ENCODE measurements around the gene GLUL.
A peak's percentile ranks its signal among the peaks of the same experiment; 100 is the strongest.

GLUL gene

DNA sequence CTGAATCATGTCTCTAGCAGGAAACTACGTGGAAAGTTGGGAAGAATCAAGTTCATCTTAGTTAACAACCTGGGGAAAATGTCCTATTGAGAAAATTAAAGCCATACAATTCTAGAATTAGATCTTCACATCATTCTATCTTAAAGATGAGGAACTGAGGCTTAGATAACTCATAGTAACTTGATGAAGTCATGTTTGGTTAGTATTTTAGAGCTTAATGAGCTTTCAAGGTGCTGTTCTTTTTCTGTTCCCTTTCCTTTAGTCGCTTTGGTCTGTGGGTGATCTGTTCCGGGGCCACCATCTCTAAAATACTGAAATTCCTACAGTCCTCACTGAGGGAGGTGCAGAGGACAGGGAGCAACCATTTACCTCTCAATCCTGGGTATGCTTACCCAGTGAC lies 4.3 kb upstream of the GLUL start:
- DNase-seq (ENCODE audit: low read depth) = no peak
- H3K4me3 ChIP-seq (ENCODE audit: low read length) = no peak overlapping the region
- TF ChIP-seq, protein P1, sequence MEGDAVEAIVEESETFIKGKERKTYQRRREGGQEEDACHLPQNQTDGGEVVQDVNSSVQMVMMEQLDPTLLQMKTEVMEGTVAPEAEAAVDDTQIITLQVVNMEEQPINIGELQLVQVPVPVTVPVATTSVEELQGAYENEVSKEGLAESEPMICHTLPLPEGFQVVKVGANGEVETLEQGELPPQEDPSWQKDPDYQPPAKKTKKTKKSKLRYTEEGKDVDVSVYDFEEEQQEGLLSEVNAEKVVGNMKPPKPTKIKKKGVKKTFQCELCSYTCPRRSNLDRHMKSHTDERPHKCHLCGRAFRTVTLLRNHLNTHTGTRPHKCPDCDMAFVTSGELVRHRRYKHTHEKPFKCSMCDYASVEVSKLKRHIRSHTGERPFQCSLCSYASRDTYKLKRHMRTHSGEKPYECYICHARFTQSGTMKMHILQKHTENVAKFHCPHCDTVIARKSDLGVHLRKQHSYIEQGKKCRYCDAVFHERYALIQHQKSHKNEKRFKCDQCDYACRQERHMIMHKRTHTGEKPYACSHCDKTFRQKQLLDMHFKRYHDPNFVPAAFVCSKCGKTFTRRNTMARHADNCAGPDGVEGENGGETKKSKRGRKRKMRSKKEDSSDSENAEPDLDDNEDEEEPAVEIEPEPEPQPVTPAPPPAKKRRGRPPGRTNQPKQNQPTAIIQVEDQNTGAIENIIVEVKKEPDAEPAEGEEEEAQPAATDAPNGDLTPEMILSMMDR (conservative IDR thresholded peaks at IDR 0.05; ENCODE audit: low read length) = no peak

GRCh38 chr1:182394055-182394775 lies 2.6 kb upstream of the GLUL start:
- DNase-seq (ENCODE audit: low read depth) = no peak

DNA sequence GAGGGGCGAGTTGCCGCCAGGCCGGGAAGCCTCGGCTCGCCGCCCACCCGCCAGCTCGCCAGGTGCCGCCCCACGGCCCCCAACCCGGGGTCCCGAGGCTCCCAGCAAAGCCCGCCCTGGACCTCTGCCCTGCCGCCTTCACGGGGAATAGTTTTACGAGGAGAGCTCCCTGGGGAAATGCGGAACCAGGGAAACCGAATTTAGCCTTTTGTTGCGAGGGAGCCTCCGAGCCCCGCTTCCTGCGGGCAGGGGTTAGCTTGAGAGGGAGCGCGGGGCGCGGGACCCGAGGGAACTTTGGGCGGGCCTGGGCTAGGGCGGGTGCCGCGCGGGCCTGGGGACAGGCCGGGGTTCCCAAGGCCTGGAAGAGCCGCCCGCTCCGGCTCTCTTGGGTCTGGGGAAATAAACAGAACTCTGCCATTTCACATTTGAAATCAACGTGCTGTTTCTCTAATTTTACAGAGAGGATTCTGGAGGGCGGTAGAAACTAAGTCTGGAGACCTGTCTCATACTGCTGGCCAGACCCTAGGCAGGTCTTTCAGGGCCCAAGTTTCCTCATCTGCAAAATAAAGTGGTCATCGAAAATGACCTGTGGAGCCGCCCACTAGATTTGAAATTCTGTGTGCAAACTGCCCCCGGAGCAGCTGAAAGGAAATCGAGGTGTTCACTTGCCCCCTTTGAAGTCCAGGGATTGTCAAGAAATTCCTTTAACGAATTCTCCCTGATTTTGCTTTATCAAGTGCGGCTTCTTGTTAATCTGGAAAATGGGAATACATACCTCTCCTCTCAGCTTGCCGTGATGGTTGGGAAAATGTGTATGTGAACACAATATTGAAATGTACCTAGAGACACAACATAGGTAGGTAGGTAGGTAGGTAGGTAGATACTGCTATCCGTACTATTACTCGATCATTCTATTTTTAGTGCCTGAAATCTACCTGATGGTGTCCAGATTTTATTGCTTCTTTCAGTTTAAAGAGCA lies 749 bp upstream of the GLUL start:
- H3K4me3 ChIP-seq (ENCODE audit: low read length) = peak overlapping the region; percentile 72
- peak; percentile 43 for DNase-seq (ENCODE audit: low read depth)

More at GRCh38 chr1:182394055-182394775, 2.6 kb upstream of the GLUL start:
- no peak overlapping the region for H3K4me3 ChIP-seq (ENCODE audit: low read length)
- TF ChIP-seq, protein P1 (conservative IDR thresholded peaks at IDR 0.05; ENCODE audit: low read length) = no peak

GRCh38 chr1:182391028-182391361 lies 595 bp downstream of the GLUL start:
- DNase-seq (ENCODE audit: low read depth) = no peak
- H3K4me3 ChIP-seq (ENCODE audit: low read length) = peak overlapping the region; percentile 86
- TF ChIP-seq, protein P1 (conservative IDR thresholded peaks at IDR 0.05; ENCODE audit: low read length) = peak; percentile 29; the same call in 1 of the 2 replicates

More for the DNA sequence above, 749 bp upstream of the GLUL start:
- TF ChIP-seq, protein P1 (conservative IDR thresholded peaks at IDR 0.05; ENCODE audit: low read length) = no peak

- TF ChIP-seq, protein P1 (conservative IDR thresholded peaks at IDR 0.05; ENCODE audit: low read length) = no peak
- DNase-seq (ENCODE audit: low read depth) = peak; percentile 25
- H3K4me3 ChIP-seq (ENCODE audit: low read length) = peak overlapping the region; percentile 86
Measured at GRCh38 chr1:182389619-182390047, 2.0 kb downstream of the GLUL start.

DNA sequence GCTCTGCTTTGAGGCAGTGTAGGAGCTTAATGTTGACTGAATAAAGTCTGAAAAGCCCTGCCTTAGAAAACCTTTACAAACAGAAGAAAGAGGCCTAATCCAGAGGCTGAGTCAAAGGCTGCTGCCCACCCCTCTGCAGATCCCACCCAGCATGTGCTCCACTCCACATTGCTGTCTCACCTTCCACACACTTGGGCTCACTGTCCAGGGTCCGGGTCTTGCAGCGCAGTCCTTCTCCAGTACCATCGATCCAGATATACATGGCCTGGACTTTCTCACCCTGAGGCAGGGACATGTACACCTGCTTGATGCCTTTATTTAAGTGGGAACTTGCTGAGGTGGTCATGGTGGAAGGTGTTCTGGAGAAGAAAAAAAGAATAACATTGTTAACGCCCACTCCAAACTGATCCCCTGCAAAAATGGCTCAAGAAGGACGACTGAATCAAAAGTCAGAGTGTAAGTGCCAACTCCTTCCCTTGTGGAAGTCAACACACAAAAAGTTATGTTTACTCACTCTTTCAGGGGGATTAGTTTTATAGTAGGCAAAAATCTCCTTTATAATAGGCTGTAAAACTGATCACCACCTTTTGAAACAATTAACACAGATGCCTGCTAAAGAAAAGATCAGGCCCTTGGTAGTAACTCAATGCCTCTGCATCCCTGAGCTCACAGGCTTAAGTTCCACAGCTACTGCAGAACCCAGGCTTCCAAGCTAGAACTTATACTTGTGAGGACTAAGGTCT lies 3.0 kb downstream of the GLUL start:
- TF ChIP-seq, protein P1 (conservative IDR thresholded peaks at IDR 0.05; ENCODE audit: low read length) = no peak
- H3K4me3 ChIP-seq (ENCODE audit: low read length) = peak overlapping the region; percentile 86
- no peak for DNase-seq (ENCODE audit: low read depth)
